ENCODE results near the gene CRISP1.

DNA sequence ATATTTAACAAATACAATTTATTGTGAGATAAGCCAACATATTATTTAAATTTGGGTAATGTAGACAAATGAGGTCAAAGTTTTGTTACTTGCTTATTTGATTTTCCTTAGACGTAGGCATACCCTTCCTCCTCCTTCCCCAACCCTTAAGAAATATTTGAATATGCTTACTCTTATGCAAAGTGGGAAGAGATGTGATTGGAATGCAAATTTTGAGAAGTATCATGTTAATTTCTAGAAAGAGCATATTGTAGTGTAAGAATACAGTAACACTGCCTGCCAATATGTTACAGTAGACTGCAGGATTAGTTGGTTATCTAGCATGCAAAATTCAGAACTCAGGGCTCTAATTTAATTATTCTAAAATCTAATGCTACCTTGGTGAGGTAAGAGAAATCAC is 32.9 kb downstream of the CRISP1 start:
- TF ChIP-seq, protein P1, sequence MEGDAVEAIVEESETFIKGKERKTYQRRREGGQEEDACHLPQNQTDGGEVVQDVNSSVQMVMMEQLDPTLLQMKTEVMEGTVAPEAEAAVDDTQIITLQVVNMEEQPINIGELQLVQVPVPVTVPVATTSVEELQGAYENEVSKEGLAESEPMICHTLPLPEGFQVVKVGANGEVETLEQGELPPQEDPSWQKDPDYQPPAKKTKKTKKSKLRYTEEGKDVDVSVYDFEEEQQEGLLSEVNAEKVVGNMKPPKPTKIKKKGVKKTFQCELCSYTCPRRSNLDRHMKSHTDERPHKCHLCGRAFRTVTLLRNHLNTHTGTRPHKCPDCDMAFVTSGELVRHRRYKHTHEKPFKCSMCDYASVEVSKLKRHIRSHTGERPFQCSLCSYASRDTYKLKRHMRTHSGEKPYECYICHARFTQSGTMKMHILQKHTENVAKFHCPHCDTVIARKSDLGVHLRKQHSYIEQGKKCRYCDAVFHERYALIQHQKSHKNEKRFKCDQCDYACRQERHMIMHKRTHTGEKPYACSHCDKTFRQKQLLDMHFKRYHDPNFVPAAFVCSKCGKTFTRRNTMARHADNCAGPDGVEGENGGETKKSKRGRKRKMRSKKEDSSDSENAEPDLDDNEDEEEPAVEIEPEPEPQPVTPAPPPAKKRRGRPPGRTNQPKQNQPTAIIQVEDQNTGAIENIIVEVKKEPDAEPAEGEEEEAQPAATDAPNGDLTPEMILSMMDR (conservative IDR thresholded peaks at IDR 0.05; ENCODE audit: low read length): no peak
- TF ChIP-seq EZH2phosphoT487 (IDR thresholded peaks at IDR 0.05; ENCODE audit: borderline replicate concordance): no peak
